Mesenchymal stem cell (in vitro differentiated cells and primary cell): ENCODE results near the gene DCLK1.

Experiments
- DNase-seq: peaks from one replicate; pipeline ENCODE4 v3.0.0-alpha.2; 2013
- H2AFZ ChIP-seq: one replicate; pipeline ENCODE4 v1.6.1; 2013; ENCODE audit warnings: low read depth, mild to moderate bottlenecking, control low read depth, inconsistent platforms, low read length, moderate library complexity
- H2AK5ac ChIP-seq: 2 replicates; pipeline ENCODE4 v1.6.1; 2013; ENCODE audit warnings: low read length, moderate library complexity, mild to moderate bottlenecking, inconsistent platforms; ENCODE audit not compliant: severe bottlenecking
- H2BK120ac ChIP-seq: one replicate; pipeline ENCODE4 v1.6.1; 2013; ENCODE audit warnings: low read depth, mild to moderate bottlenecking, inconsistent platforms, low read length, moderate library complexity
- H2BK12ac ChIP-seq, 2 experiments: one replicate each; pipeline ENCODE4 v1.6.1; 2013; ENCODE audit warnings: inconsistent platforms in 2 of 2, low read length in 2 of 2, mild to moderate bottlenecking in 2 of 2, moderate library complexity in 2 of 2, control low read depth in 1 of 2
- H2BK15ac ChIP-seq: one replicate; pipeline ENCODE4 v1.6.1; 2013; ENCODE audit warnings: mild to moderate bottlenecking, low read depth, inconsistent platforms; ENCODE audit not compliant: poor library complexity, severe bottlenecking
- H2BK5ac ChIP-seq: 2 replicates; pipeline ENCODE4 v1.6.1; 2013; ENCODE audit warnings: low read depth, mild to moderate bottlenecking, low read length, control low read depth, inconsistent platforms; ENCODE audit not compliant: poor library complexity, severe bottlenecking
- H3K14ac ChIP-seq, 2 experiments: one replicate each; pipeline ENCODE4 v1.6.1; 2013; ENCODE audit warnings: inconsistent platforms in 2 of 2, low read length in 2 of 2, control low read depth in 1 of 2, mild to moderate bottlenecking in 1 of 2, moderate library complexity in 1 of 2
- H3K18ac ChIP-seq, 2 experiments: one replicate each; pipeline ENCODE4 v1.6.1; 2013; ENCODE audit warnings: inconsistent platforms in 2 of 2, low read length in 2 of 2, control low read depth in 1 of 2, low read depth in 1 of 2, mild to moderate bottlenecking in 1 of 2
- H3K23ac ChIP-seq, 2 experiments: one replicate each; pipeline ENCODE4 v1.6.1; 2013; ENCODE audit warnings: inconsistent platforms in 2 of 2, low read length in 2 of 2, mild to moderate bottlenecking in 2 of 2, moderate library complexity in 2 of 2, control low read depth in 1 of 2
- H3K27ac ChIP-seq: 2 replicates; pipeline ENCODE4 v1.5.1; 2013; ENCODE audit warnings: mild to moderate bottlenecking, moderate library complexity, low read length, control low read depth, inconsistent platforms; ENCODE audit not compliant: poor library complexity, severe bottlenecking
- H3K27me3 ChIP-seq, 2 experiments: 2 replicates each; pipeline versions ENCODE4 v1.6.1 to v1.7.0; 2013; ENCODE audit warnings: low read length in 2 of 2, mild to moderate bottlenecking in 2 of 2, moderate library complexity in 2 of 2, control low read depth in 1 of 2, inconsistent platforms in 1 of 2; ENCODE audit not compliant: control insufficient read depth in 1 of 2, insufficient read depth in 1 of 2
- H3K36me3 ChIP-seq, 2 experiments: 2 replicates each; pipeline versions ENCODE4 v1.6.1 to v1.7.0; 2013; ENCODE audit warnings: low read length in 2 of 2, control low read depth in 1 of 2, inconsistent platforms in 1 of 2, low read depth in 1 of 2, mild to moderate bottlenecking in 1 of 2; ENCODE audit not compliant: insufficient read depth in 2 of 2, control insufficient read depth in 1 of 2
- H3K4ac ChIP-seq, 2 experiments: one replicate each; pipeline ENCODE4 v1.6.1; 2013; ENCODE audit warnings: inconsistent platforms in 2 of 2, low read length in 2 of 2, mild to moderate bottlenecking in 2 of 2, moderate library complexity in 2 of 2, control low read depth in 1 of 2, low read depth in 1 of 2
- H3K4me1 ChIP-seq: 2 replicates; pipeline ENCODE4 v1.6.1; 2013; ENCODE audit warnings: low read depth, low read length, control low read depth; ENCODE audit not compliant: control insufficient read depth, insufficient read depth
- H3K4me2 ChIP-seq: 2 replicates; pipeline ENCODE4 v1.6.1; 2013; ENCODE audit warnings: low read length, mild to moderate bottlenecking, inconsistent platforms; ENCODE audit not compliant: poor library complexity, severe bottlenecking
- H3K4me3 ChIP-seq, 2 experiments: 2 replicates each; pipeline versions ENCODE4 v1.5.1 to v1.7.0; 2013; ENCODE audit warnings: low read length in 2 of 2, mild to moderate bottlenecking in 2 of 2, control low read depth in 1 of 2, low read depth in 1 of 2; ENCODE audit not compliant: insufficient read depth in 1 of 2
- H3K79me1 ChIP-seq: replicated peaks from 2 replicates; pipeline ENCODE4 v1.6.1; 2013; ENCODE audit warnings: mild to moderate bottlenecking, control low read depth, low read length, inconsistent platforms; ENCODE audit not compliant: poor library complexity, severe bottlenecking
- H3K9ac ChIP-seq: 2 replicates; pipeline ENCODE4 v1.7.0; 2013; ENCODE audit warnings: mild to moderate bottlenecking, low read length, moderate library complexity
- H3K9me3 ChIP-seq: 2 replicates; pipeline ENCODE4 v1.7.0; 2013; ENCODE audit warnings: mild to moderate bottlenecking, low read length; ENCODE audit not compliant: control insufficient read depth
- H4K8ac ChIP-seq: one replicate; pipeline ENCODE4 v1.6.1; 2013; ENCODE audit warnings: inconsistent platforms, mild to moderate bottlenecking, low read length, moderate library complexity
- H4K91ac ChIP-seq: one replicate; pipeline ENCODE4 v1.6.1; 2013; ENCODE audit warnings: mild to moderate bottlenecking, low read length, inconsistent platforms
- WGBS: methylation state at CpG from one replicate; pipeline ENCODE4 v1.1.7; 2013; ENCODE audit warnings: mixed read lengths; 5-methylcytosine and 5-hydroxymethylcytosine counted together

Gene DCLK1

GRCh38 chr13:35832551-35832950, 298.6 kb downstream of the DCLK1 start:
- Histone ChIP-seq H3K14ac (no peak overlapping the region), H3K79me1 (no peaks in the 10 kb centered on the region), H4K91ac (no peak overlapping the region), H3K4me3 (no peak overlapping the region), H3K4me2 (no peak overlapping the region), H4K8ac (no peak overlapping the region), H2AK5ac (no peak overlapping the region), H2BK5ac (no peak overlapping the region), H3K27me3 (no peaks in the 10 kb centered on the region), H3K9ac (no peak overlapping the region), H3K9me3 (no peaks in the 10 kb centered on the region), H2BK15ac (no peak overlapping the region), H2AFZ (no peak overlapping the region), H3K4ac (no peak overlapping the region), H3K27ac (no peak overlapping the region), H3K23ac (no peak overlapping the region), H3K4me1 (peaks cover 2% of the 10 kb centered on the region), H2BK12ac (no peak overlapping the region), H3K36me3 (peaks cover 0 to 36% of the 10 kb centered on the region in 2 experiments), H2BK120ac (no peak overlapping the region), H3K18ac (no peak overlapping the region)
- DNase-seq = no peak
- WGBS = 70% methylated on average over 1 of the region's 1 CpG

GRCh38 chr13:35830850-35831450, 300.2 kb downstream of the DCLK1 start:
- Histone ChIP-seq H3K36me3 (peaks cover 0 to 46% of the 10 kb centered on the region in 2 experiments), H3K14ac (no peak overlapping the region), H4K8ac (no peak overlapping the region), H3K4me2 (no peak overlapping the region), H2BK120ac (no peak overlapping the region), H3K27me3 (no peaks in the 10 kb centered on the region), H3K9ac (no peak overlapping the region), H4K91ac (no peak overlapping the region), H3K4me1 (peaks cover 2% of the 10 kb centered on the region), H2AFZ (no peak overlapping the region), H2BK15ac (no peak overlapping the region), H3K9me3 (no peaks in the 10 kb centered on the region), H3K4me3 (no peak overlapping the region), H3K23ac (no peak overlapping the region), H3K18ac (no peak overlapping the region), H3K4ac (no peak overlapping the region), H3K79me1 (no peaks in the 10 kb centered on the region), H2BK12ac (no peak overlapping the region), H2BK5ac (no peak overlapping the region), H2AK5ac (no peak overlapping the region), H3K27ac (no peak overlapping the region)
- DNase-seq = no peak
- 88% methylated on average over 2 of the region's 2 CpGs for WGBS

GRCh38 chr13:35826626-35827254, 304.4 kb downstream of the DCLK1 start:
- Histone ChIP-seq H3K4ac (no peak overlapping the region), H3K36me3 (peaks cover 0 to 56% of the 10 kb centered on the region in 2 experiments), H3K23ac (no peak overlapping the region), H3K14ac (no peak overlapping the region), H3K4me2 (no peak overlapping the region), H2AK5ac (no peak overlapping the region), H2BK12ac (no peak overlapping the region), H3K4me1 (peaks cover 2% of the 10 kb centered on the region), H2BK120ac (no peak overlapping the region), H2BK5ac (no peak overlapping the region), H2BK15ac (no peak overlapping the region), H4K91ac (no peak overlapping the region), H3K4me3 (no peak overlapping the region), H3K27ac (no peak overlapping the region), H3K79me1 (no peaks in the 10 kb centered on the region), H3K27me3 (no peaks in the 10 kb centered on the region), H4K8ac (no peak overlapping the region), H2AFZ (no peak overlapping the region), H3K18ac (no peak overlapping the region), H3K9me3 (no peaks in the 10 kb centered on the region), H3K9ac (no peak overlapping the region)
- WGBS = 36% methylated on average over 6 of the region's 10 CpGs
- no peak for DNase-seq

- DNase-seq = no peak
- no peak overlapping the region for H3K23ac ChIP-seq
- no peak overlapping the region for H2BK120ac ChIP-seq
- H3K79me1 ChIP-seq = no peaks in the 10 kb centered on the region
- H4K8ac ChIP-seq = no peak overlapping the region
- no peak overlapping the region for H3K18ac ChIP-seq
- no peak overlapping the region for H3K4me2 ChIP-seq
- no peak overlapping the region for H3K4me3 ChIP-seq
- H3K9ac ChIP-seq = no peak overlapping the region
- H3K36me3 ChIP-seq = peaks cover 0 to 67% of the 10 kb centered on the region in 2 experiments
- no peak overlapping the region for H4K91ac ChIP-seq
- H3K4me1 ChIP-seq = peaks cover 1% of the 10 kb centered on the region
- WGBS = 82% methylated on average over 8 of the region's 8 CpGs
- no peak overlapping the region for H3K4ac ChIP-seq
- no peak overlapping the region for H2AK5ac ChIP-seq
- H2AFZ ChIP-seq = no peak overlapping the region
- H2BK5ac ChIP-seq = no peak overlapping the region
- no peak overlapping the region for H2BK15ac ChIP-seq
- H3K27ac ChIP-seq = no peak overlapping the region
- H3K14ac ChIP-seq = no peak overlapping the region
- H3K27me3 ChIP-seq = no peaks in the 10 kb centered on the region
- no peaks in the 10 kb centered on the region for H3K9me3 ChIP-seq
- H2BK12ac ChIP-seq = no peak overlapping the region
These were observed 306.4 kb downstream of the DCLK1 start for GRCh38 chr13:35824825-35825224.
